M059J (cell line): ENCODE measurements around the gene ISG15. TPM values are rescaled to one million over a fixed set of nuclear protein-coding genes. Genes with fewer than 3 reads are reported as not detected.
"Not testable (repeated sequence)": the region's sequence is repeated elsewhere in the genome, so short reads cannot be mapped to it uniquely, and the experiment has no call there.

ENCODE experiments used
- DNase-seq: peaks from one replicate; pipeline ENCODE4 v3.0.0-alpha.2; 2012; ENCODE audit warnings: low read depth
- total RNA-seq: library from RNA; depleted of rRNA; stranded (reverse); fragments of >200 nt; shearing (Covaris generic); gene quantifications from 2 replicates; pipeline ENCODE4 v1.2.3, GENCODE V29; 2014

ISG15 gene
- total RNA-seq, 1 experiment from 2014 or later: 3,124 TPM

DNA sequence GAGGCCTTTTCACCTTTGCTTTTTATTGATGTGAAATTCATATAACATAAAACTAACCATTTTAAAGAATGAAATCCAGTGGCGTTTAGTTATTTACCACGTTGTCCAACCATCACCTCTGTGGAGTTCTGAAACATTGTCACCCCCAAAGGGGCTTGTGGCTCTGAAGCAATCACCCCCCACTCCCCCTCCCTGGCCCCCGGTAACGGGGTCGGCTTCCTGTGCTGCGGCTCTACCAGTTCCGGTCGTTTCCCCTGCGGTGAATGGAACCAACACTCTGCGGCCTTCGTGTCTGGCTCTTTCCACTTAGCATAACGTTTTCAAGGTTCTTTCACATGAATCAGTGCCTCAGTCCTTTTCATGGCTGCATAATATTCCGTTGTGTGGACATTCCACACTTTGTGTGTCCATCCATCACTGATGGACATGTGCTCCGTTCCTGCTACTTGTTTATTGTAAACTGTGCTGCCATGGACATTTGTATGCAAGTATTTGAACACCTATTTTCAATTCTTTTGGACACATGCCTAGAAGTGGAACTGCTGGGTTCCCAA, 1.8 kb upstream of the ISG15 start:
- no peak for DNase-seq

DNA sequence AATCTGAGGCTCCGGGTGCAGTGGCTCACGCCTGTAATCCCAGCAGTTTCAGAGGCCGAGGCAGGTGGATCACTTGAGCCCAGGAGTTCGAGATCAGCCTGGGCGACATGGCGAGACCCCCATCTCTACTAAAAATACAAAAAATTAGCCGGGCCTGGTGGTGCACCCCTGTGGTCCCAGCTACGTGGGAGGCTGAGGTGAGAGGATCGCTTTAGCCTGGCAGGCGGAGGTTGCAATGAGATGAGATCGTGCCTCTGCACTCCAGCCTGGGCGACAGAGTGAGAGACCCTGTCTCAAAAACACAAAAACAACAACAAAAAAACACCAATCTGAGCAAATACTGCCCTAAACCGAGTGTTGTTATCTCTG, 577 bp upstream of the ISG15 start:
- not testable (repeated sequence) for DNase-seq

DNA sequence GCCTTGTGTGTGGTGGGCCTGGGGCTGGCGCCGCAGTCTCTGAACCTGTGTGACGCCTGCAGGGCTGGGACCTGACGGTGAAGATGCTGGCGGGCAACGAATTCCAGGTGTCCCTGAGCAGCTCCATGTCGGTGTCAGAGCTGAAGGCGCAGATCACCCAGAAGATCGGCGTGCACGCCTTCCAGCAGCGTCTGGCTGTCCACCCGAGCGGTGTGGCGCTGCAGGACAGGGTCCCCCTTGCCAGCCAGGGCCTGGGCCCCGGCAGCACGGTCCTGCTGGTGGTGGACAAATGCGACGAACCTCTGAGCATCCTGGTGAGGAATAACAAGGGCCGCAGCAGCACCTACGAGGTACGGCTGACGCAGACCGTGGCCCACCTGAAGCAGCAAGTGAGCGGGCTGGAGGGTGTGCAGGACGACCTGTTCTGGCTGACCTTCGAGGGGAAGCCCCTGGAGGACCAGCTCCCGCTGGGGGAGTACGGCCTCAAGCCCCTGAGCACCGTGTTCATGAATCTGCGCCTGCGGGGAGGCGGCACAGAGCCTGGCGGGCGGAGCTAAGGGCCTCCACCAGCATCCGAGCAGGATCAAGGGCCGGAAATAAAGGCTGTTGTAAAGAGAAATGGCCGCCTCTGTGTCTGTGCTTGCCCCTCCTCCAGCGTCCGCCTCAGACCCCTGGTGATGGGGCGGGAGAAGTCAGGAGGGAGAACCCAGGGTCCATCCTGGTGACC, 788 bp downstream of the ISG15 start:
- DNase-seq: no peak

DNA sequence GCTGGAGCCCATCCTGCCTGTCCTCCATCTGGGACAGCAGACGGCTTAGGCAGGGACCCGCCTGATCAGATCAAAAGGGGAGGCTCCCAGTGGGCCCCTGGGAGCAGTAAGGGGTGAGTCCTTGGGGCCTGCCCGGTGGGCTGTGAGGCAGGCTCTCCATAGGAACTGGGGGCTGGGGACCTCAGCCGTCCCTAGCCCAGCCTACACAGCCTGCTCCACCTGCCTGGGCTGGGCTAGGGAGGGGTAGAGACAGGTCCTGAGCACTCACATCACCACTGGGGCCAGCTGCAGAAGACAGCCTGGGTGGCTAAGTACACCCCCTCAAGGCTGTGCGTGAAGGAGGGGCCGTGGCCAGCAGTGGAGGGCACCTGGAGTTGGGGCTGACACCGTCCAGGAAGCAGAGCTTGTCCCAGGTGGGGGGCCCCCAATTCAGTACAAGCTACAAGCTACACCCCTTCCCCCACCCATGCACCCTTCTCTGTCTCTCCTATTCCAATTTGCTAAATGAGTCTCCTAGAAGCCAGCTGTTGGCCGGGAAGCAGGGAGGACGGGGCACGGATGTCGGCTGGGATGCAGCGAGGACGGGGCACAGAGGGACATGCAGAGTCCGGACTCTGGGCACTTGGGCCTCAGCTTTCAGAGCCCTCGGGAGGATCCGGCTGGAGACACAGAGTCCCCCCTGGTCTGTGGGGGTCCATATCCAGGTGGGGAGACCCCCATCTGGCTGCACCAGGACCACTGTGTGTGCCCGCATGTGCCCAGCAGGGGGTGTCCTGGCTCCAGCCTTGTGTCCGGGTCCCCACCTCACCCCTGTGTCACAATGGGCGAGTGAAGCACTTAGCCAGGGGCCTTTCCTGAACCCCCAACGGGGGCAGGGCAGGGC, 1.7 kb downstream of the ISG15 start:
- DNase-seq: peak; percentile 55

DNA sequence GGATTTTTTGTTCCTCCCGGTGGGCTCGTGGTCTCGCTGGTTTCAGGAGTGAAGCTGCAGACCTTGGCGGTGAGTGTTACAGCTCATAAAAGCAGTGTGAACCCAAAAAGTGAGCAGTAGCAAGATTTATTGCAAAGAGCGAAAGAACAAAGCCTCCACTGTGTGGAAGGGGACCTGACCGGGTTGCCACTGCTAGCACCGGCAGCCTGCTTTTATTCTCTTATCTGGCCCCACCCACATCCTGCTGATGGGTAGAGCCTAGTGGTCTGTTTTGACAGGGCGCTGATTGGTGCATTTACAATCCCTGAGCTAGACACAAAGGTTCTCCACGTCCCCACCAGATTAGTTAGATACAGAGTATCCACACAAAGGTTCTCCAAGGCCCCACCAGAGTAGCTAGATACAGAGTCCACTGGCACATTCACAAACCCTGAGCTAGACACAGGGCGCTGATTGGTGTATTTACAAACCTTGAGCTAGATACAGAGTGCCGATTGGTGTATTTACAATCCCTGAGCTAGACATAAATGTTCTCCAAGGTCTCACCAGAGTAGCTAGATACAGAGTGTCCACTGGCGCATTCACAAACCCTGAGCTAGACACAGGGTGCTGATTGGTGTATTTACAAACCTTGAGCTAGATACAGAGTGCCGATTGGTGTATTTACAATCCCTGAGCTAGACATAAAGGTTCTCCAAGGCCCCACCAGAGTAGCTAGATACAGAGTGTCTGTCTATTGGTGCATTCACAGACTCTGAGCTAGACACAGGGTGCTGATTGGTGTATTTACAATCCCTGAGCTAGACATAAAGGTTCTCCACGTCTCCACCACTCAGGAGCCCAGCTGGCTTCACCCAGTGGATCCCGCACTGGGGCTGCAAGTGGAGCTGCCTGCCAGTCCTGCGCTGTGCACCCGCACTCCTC, 4.4 kb downstream of the ISG15 start:
- DNase-seq: peak; percentile 53

DNA sequence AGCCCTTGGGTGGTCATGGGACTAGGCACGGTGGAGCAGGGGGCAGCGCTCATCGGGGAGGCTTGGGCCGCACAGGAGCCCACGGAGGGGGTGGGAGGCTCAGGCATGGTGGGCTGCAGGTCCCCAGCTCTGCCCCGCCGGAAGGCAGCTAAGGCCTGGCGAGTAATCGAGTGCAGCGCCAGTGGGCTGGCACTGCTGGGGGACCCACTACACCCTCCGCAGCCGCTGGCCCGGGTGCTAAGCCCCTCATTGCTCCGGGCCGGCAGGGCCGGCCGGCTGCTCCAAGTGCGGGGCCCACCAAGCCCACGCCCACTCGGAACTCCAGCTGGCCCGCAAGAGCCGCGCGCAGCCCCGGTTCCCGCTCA, 5.0 kb downstream of the ISG15 start:
- DNase-seq: not testable (repeated sequence)

DNA sequence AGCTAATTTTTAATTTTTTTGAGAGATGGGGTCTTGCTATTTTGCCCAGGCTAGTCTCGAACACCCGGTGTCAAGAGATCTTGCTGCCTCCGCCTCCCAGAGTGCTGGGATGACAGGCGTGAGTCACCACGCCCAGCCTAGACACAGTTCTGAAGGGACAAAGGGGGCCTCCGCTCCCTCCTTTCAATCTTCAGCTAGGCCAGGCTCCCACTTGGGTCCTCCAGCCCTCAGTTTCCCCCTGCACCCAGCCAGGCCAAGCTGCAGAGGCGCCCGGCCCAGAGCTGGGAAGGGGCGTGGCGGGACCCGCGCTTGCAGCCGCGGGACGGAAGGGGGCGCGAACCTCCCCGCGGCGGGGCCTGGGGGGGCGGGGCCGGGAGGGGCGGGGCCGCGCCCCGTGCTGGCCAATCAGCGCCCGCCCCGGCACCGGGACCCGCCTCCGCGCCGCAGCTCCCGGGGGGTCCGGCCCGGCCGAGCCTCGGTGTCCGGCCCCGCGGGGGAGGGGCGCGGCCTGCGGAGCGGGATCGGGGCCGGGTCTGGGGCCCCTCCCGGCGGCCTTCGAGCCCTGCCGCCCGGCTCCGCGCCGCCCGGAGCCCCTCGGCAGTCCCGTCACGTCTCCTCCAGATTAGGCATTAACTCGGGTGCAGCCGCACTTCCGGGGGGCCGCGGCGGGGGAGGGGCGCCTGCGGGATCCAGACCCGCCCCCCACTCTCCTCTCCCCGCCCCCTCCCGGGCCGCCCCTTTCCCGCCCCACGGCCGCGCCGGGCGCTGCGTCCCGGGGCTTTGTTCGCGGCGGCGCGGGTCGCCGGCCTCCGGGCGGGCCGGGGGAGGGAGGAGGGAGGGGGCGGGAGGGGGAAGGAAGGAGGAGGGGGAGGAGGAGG, 6.1 kb downstream of the ISG15 start:
- DNase-seq: peak; percentile 83

DNA sequence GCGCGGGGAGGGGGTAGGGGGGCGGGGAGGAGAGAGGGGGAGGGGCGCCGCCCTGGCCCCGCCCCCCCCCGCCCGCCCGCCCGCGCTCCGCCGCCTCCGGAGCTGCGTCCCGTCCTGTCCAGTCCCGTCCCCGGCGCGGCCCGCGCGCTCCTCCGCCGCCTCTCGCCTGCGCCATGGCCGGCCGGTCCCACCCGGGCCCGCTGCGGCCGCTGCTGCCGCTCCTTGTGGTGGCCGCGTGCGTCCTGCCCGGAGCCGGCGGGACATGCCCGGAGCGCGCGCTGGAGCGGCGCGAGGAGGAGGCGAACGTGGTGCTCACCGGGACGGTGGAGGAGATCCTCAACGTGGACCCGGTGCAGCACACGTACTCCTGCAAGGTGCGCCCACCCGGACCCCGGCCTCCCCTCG, 6.7 kb downstream of the ISG15 start, which contains the start of gene AGRN:
Gene AGRN (plus strand): TSS at position 121 of the 405 bp plus-strand sequence. CDS start 53 bp downstream, at position 174.
- DNase-seq: peak; percentile 35

DNA sequence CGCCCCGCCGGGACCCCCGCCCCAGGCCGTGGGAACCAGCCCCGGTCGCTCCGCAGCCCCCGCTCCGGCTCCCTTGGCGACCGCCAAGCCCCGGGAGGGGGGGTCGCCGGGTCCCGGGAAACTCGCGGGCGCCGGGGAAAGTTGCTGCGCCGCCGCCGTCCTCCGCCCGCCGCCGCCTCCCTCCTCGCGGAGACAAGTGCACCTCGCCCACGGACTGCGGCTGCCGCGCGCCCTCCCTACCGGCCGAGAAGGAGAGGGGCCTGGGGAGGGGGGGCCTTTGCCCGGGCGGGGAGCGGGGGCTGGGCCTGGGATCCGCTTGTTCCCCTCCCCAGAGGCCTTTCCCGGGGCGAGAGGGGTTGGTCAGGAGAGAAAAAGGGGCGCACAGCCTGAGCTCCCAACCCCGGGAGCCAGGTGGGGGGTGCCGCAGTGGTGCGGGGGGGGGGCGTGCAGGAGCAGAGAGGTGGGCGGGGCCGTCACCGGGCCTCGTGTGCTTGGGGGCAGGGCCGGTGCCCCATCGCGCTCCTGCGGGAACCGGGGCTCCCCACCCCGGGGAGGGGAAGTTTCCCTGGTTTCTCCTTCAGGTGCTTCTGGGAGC, 7.2 kb downstream of the ISG15 start:
- DNase-seq: peak; percentile 46

DNA sequence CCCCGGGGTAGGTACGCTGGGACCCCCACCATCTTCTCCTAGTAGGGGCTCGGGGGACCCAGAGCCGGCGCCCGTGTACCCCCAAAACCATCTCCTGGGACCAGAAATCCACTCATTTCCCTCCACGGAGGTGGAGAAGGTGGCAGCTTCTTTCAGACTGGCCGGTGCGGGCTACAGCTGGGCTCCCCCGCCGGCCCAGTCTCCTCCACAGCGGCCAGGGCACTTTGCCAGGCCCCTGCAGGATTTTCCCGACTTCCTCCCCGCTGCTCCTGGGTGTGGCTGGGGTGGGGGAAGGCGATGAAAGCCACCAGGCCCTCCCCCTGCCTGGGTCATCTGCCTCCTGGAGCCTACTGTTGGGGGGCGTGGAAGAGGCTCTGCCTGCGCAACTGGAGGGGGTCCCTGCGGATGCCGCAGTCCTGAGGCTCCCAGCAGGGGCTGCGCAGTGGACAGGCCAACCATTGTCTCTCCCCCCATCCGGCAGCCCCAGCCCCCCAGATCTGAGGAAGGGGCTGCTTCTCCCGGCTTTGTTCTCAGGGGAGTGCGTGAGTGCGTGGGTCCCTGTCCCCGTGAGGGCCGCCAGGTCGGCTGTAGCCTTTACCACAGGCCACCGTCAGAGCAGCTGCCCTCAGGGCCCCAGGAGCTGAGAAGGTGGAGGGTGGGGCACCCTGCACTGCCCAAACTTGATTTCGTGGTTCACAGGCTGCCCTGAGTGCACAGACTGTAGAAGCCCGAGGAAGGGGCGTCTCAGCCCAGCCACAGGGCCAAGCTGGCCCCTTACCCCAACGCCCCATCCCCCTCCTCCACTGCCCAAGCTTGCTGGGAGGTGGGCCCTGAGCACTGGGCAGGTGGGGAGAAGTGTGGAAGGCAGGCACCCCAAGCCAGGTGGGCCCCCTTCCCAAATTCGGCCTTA, 8.0 kb downstream of the ISG15 start:
- peak; percentile 86 for DNase-seq

DNA sequence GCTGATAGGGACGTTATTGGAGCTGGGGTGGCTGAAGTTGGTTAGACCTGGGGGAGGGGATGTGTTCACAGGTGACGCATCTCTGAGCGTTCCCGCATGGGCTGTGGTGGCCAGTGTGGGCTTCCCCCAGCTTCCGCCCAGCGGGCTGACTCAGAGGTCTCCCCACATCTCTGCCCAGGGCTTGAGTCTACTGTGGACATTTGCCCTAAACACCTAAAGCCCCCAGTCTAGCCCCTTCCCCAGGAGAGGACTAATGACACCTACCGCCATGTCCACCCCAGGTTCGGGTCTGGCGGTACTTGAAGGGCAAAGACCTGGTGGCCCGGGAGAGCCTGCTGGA, 8.6 kb downstream of the ISG15 start:
- DNase-seq: peak; percentile 90

DNA sequence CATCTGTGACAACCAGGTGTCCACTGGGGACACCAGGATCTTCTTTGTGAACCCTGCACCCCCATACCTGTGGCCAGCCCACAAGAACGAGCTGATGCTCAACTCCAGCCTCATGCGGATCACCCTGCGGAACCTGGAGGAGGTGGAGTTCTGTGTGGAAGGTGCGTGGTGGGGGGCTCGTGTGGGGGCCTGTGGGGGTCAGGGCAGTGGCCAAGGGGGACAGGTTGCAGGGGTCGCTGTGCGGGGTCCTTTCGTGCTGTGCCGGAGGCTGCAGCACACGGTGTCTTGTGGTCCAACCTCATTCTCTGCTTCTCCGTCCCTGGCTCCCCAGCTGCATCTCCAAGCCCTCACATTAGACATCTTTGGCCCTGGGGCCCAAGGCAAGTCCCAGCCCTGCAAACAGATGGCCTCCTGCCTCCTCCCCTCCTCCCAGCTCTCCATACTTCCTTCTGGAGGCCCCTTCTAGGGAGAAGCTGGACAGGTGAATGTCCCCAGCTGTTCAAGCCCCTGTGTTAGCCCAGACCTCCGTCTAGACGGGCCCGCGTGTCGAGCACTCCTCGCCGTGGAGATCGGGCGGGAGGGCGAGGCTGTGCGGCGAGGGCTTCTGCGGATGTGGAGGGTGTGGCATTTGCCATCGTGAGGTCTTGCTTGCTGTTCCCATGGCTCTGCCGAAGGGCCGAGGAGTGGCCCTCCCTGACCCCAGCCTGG, 9.2 kb downstream of the ISG15 start:
- no peak for DNase-seq

DNA sequence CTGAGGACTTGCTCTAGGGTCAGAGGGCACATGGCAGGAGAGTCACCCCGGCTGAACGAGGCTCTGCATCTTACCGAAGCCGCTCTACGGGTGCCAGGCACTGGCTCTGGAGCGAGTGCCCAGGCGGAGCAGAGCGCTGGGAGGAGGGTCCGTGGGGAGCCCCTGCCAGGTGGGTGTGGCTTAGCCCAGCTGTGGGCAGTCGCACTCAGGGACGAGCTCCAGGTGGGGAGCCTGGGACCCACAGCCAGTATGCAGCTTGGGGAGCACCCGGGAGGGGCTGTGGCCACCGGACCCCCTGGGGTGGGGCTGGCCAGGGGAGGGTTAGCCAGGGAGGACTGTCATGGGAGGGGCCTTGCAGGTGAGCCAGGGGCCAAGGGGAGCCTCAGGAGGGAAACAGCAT, 10.4 kb downstream of the ISG15 start:
- no peak for DNase-seq

DNA sequence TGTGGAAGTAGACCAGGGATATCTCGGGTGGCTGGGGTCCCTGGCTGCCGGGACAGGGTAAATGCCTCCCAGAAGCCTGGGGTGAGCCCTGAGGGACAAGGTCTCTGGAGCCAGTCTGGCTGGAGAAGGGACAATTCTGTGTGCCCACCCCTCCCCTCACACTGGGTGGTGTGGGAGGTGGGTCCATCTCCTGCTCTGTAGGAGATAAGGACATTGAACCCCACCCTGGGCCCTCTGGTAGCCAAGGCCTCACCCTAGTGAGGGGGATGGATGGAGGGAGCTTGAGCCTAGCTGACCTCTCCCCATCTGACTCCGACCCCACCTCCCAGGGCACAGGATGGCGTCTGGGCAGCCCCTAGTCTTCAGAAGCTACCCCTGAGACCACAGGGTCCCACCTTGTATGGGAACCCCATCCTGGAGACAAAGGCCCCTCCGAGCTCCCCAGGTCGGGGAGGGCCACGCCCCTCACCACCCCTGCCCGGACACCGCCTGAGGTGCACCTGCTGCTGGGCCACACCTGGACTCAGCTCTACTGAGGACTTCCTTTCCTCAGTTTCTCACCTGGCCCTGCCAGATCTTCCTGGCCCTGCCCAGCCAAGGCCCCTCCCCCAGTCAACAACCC, 11.0 kb downstream of the ISG15 start:
- DNase-seq: no peak

DNA sequence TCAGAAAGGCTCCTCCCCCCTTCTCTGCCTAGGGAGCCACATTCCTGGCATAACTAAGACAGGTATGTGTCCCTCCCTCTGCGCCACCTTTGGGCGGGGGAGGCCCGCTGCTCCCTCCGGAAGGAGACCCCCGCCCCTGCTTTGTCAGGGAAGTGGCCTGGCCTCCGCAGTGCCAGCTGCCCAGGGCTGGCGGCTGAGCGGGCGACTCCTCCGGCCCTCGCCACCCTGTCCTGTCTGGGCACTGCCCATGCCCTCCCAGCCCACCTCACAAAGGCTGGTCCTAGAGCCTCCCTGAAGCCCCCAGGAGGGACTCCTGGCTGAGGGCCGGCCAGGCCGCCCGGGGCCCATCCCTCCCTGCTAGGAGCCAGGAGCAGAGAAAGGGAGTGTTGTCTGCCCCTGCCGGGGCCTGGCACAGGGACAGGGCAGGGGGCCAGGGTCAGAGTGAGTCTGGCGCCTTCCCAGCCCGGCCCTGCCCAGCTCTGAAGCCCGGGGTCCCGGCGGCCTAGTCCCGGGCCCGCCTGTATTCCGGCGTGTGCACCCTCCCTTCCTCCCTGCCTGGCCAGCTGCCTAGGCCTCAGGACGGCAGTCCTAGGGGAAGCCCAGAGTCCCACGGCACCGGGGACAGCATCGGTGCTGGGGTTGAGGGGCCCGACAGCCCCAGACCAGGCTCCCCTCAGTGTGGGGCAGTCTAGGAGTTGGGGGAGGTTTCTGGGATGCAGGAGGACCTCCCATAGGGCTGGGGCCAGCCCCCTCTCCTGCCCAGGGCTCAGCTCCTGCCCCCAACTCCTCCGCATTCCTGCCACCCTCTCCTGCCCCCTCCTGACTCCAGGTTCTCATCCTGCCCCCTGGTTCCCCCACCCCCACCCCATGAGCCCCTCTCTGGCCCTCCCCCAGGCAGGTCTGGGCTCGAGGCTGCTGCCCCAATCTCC, 11.7 kb downstream of the ISG15 start:
- peak; percentile 80 for DNase-seq

DNA sequence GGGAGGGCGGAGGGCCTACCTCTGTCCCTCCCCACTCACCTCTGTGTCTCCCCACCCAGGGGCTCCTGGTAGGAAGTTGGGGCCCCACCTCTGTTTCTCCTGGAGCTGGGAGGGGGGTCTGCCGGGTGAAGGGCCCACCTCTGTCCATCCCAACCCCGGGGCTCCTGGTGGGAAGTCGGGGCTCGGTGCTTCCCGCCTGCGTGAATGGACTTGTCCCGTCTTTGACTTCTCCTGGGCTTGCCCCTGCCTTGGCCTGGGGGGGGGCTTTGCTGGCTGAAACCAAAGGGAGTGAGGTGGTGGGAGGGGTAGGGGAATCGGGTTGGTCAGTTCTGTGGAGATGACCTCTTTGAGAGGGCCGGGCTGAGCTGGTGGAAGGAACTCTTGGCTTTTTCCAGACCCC, 12.4 kb downstream of the ISG15 start:
- no peak for DNase-seq
